ENCODE data around the gene HOXA6. TPM values are rescaled to one million over a fixed set of nuclear protein-coding genes. Genes with fewer than 3 reads are reported as not detected.

Gene HOXA6
- total and polyA plus RNA-seq, 2 experiments from 2014 or later = not detected

DNA sequence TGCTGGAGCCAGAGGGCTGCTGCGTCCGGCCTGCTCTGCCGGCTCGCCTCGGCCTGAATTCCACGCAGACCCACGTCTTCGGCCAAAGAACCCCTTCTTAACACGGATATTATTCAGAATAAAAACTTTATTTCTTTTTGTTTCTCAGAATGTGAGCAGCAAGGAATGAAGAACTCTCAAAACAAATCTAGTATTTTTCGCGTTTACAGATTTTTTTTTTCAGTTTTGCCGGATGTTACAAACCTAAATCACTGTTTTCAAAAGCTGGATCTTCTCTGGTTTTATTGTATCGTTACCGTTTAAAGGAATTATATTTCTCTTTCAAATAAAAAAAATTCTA, 40.7 kb downstream of the HOXA6 start:
- TF ChIP-seq, protein P1, sequence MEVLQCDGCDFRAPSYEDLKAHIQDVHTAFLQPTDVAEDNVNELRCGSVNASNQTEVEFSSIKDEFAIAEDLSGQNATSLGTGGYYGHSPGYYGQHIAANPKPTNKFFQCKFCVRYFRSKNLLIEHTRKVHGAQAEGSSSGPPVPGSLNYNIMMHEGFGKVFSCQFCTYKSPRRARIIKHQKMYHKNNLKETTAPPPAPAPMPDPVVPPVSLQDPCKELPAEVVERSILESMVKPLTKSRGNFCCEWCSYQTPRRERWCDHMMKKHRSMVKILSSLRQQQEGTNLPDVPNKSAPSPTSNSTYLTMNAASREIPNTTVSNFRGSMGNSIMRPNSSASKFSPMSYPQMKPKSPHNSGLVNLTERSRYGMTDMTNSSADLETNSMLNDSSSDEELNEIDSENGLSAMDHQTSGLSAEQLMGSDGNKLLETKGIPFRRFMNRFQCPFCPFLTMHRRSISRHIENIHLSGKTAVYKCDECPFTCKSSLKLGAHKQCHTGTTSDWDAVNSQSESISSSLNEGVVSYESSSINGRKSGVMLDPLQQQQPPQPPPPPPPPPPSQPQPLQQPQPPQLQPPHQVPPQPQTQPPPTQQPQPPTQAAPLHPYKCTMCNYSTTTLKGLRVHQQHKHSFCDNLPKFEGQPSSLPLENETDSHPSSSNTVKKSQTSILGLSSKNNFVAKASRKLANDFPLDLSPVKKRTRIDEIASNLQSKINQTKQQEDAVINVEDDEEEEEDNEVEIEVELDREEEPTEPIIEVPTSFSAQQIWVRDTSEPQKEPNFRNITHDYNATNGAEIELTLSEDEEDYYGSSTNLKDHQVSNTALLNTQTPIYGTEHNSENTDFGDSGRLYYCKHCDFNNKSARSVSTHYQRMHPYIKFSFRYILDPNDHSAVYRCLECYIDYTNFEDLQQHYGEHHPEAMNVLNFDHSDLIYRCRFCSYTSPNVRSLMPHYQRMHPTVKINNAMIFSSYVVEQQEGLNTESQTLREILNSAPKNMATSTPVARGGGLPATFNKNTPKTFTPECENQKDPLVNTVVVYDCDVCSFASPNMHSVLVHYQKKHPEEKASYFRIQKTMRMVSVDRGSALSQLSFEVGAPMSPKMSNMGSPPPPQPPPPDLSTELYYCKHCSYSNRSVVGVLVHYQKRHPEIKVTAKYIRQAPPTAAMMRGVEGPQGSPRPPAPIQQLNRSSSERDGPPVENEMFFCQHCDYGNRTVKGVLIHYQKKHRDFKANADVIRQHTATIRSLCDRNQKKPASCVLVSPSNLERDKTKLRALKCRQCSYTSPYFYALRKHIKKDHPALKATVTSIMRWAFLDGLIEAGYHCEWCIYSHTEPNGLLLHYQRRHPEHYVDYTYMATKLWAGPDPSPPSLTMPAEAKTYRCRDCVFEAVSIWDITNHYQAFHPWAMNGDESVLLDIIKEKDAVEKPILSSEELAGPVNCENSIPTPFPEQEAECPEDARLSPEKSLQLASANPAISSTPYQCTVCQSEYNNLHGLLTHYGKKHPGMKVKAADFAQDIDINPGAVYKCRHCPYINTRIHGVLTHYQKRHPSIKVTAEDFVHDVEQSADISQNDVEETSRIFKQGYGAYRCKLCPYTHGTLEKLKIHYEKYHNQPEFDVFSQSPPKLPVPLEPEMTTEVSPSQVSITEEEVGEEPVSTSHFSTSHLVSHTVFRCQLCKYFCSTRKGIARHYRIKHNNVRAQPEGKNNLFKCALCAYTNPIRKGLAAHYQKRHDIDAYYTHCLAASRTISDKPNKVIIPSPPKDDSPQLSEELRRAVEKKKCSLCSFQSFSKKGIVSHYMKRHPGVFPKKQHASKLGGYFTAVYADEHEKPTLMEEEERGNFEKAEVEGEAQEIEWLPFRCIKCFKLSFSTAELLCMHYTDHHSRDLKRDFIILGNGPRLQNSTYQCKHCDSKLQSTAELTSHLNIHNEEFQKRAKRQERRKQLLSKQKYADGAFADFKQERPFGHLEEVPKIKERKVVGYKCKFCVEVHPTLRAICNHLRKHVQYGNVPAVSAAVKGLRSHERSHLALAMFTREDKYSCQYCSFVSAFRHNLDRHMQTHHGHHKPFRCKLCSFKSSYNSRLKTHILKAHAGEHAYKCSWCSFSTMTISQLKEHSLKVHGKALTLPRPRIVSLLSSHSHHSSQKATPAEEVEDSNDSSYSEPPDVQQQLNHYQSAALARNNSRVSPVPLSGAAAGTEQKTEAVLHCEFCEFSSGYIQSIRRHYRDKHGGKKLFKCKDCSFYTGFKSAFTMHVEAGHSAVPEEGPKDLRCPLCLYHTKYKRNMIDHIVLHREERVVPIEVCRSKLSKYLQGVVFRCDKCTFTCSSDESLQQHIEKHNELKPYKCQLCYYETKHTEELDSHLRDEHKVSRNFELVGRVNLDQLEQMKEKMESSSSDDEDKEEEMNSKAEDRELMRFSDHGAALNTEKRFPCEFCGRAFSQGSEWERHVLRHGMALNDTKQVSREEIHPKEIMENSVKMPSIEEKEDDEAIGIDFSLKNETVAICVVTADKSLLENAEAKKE (CRISPR knock-in tag; IDR thresholded peaks at IDR 0.05) = no peak
- TF ChIP-seq ZNF331 (CRISPR knock-in tag; IDR thresholded peaks at IDR 0.05; ENCODE audit: low read depth) (no peak), JUNB (IDR thresholded peaks at IDR 0.05; ENCODE audit: unreplicated experiment) (no peak), STAT1 (IDR thresholded peaks at IDR 0.05; ENCODE audit: unreplicated experiment) (no peak), NANOG (IDR thresholded peaks at IDR 0.05; ENCODE audit: borderline replicate concordance) (no peak), CREB1 (CRISPR knock-in tag; IDR thresholded peaks at IDR 0.05; ENCODE audit: low read depth) (no peak), EZH2phosphoT487 (IDR thresholded peaks at IDR 0.05; ENCODE audit: unreplicated experiment) (peak; percentile 30), EZH2 (IDR thresholded peaks at IDR 0.05; ENCODE audit: low read depth, unreplicated experiment) (peak; percentile 95), POLR2AphosphoS5 (IDR thresholded peaks at IDR 0.05; ENCODE audit: low read depth) (no peak)
- TF ChIP-seq, protein P2, sequence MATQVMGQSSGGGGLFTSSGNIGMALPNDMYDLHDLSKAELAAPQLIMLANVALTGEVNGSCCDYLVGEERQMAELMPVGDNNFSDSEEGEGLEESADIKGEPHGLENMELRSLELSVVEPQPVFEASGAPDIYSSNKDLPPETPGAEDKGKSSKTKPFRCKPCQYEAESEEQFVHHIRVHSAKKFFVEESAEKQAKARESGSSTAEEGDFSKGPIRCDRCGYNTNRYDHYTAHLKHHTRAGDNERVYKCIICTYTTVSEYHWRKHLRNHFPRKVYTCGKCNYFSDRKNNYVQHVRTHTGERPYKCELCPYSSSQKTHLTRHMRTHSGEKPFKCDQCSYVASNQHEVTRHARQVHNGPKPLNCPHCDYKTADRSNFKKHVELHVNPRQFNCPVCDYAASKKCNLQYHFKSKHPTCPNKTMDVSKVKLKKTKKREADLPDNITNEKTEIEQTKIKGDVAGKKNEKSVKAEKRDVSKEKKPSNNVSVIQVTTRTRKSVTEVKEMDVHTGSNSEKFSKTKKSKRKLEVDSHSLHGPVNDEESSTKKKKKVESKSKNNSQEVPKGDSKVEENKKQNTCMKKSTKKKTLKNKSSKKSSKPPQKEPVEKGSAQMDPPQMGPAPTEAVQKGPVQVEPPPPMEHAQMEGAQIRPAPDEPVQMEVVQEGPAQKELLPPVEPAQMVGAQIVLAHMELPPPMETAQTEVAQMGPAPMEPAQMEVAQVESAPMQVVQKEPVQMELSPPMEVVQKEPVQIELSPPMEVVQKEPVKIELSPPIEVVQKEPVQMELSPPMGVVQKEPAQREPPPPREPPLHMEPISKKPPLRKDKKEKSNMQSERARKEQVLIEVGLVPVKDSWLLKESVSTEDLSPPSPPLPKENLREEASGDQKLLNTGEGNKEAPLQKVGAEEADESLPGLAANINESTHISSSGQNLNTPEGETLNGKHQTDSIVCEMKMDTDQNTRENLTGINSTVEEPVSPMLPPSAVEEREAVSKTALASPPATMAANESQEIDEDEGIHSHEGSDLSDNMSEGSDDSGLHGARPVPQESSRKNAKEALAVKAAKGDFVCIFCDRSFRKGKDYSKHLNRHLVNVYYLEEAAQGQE (IDR thresholded peaks at IDR 0.05; ENCODE audit: unreplicated experiment) = no peak
- TF ChIP-seq, protein P3, sequence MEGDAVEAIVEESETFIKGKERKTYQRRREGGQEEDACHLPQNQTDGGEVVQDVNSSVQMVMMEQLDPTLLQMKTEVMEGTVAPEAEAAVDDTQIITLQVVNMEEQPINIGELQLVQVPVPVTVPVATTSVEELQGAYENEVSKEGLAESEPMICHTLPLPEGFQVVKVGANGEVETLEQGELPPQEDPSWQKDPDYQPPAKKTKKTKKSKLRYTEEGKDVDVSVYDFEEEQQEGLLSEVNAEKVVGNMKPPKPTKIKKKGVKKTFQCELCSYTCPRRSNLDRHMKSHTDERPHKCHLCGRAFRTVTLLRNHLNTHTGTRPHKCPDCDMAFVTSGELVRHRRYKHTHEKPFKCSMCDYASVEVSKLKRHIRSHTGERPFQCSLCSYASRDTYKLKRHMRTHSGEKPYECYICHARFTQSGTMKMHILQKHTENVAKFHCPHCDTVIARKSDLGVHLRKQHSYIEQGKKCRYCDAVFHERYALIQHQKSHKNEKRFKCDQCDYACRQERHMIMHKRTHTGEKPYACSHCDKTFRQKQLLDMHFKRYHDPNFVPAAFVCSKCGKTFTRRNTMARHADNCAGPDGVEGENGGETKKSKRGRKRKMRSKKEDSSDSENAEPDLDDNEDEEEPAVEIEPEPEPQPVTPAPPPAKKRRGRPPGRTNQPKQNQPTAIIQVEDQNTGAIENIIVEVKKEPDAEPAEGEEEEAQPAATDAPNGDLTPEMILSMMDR (conservative IDR thresholded peaks at IDR 0.05; ENCODE audit: low read depth in 2 of 2) = no peak
- Histone ChIP-seq H3K4me3 (peak overlapping the region; percentile 41), H3K27me3 (ENCODE audit: insufficient read depth) (peaks cover 100% of the 10 kb centered on the region), H3K79me2 (replicated peaks; ENCODE audit: insufficient read depth) (no peaks in the 10 kb centered on the region), H4K20me1 (replicated peaks; ENCODE audit: insufficient read depth) (peaks cover 76% of the 10 kb centered on the region), H2AFZ (no peak overlapping the region), H3K4me1 (ENCODE audit: insufficient read depth) (peaks cover 25% of the 10 kb centered on the region), H3K36me3 (ENCODE audit: insufficient read depth) (no peaks in the 10 kb centered on the region), H3K4me2 (peak overlapping the region; percentile 71), H3F3A (replicated peaks; ENCODE audit: low read depth) (peaks cover 44% of the 10 kb centered on the region), H3K27ac (ENCODE audit: low read depth) (no peak overlapping the region), H3K9me2 (ENCODE audit: insufficient read depth) (no peaks in the 10 kb centered on the region)
- Mint-ChIP-seq H3K4me3 (no peak overlapping the region; the same call in 2 of the 3 replicates), H3K4me1 (peaks cover 24% of the 10 kb centered on the region), H3K36me3 (ENCODE audit: low read depth) (no peaks in the 10 kb centered on the region; the same call in 2 of the 3 replicates), H3K27me3 (ENCODE audit: insufficient read depth, low read depth, poor library complexity) (peaks cover 100% of the 10 kb centered on the region), H3K9me3 (peaks cover 11% of the 10 kb centered on the region; the same call in 2 of the 3 replicates), H3K27ac (no peak overlapping the region)
- no peak for ATAC-seq
- DNase-seq (ENCODE audit: low spot score) = no peak

All from GM23338 (cell line).